ENCODE data around the gene ATM.

DNA sequence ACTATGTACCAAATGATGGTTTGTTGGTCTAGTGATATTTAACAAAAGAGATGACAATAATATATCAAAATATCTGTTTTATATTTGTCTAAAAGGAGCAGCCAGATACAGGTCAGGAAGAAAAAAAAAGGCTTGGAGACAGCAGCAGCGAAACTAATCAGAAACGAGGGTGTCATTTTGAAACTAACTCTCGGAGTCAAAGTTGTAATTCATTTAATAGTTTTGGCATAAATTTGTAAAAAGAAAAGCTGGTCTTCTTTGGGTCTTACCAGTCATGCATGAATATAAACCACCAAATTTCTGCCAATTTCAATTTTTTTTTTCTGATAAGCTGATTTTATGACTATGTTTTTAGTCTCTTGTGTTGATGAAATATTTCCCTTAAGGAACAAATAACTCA lies 26.0 kb upstream of the ATM start:
- TF ChIP-seq, protein P1, sequence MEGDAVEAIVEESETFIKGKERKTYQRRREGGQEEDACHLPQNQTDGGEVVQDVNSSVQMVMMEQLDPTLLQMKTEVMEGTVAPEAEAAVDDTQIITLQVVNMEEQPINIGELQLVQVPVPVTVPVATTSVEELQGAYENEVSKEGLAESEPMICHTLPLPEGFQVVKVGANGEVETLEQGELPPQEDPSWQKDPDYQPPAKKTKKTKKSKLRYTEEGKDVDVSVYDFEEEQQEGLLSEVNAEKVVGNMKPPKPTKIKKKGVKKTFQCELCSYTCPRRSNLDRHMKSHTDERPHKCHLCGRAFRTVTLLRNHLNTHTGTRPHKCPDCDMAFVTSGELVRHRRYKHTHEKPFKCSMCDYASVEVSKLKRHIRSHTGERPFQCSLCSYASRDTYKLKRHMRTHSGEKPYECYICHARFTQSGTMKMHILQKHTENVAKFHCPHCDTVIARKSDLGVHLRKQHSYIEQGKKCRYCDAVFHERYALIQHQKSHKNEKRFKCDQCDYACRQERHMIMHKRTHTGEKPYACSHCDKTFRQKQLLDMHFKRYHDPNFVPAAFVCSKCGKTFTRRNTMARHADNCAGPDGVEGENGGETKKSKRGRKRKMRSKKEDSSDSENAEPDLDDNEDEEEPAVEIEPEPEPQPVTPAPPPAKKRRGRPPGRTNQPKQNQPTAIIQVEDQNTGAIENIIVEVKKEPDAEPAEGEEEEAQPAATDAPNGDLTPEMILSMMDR (conservative IDR thresholded peaks at IDR 0.05; ENCODE audit: low read length), result no peak
- no peak for TF ChIP-seq EZH2phosphoT487 (IDR thresholded peaks at IDR 0.05; ENCODE audit: borderline replicate concordance)

Data from Loucy (cell line).